ENCODE results near the gene SLC7A10. TPM values are rescaled to one million over a fixed set of nuclear protein-coding genes. Genes with fewer than 3 reads are reported as not detected.
A peak's percentile ranks its signal among the peaks of the same experiment; 100 is the strongest.
"Not testable (repeated sequence)": the region's sequence is repeated elsewhere in the genome, so short reads cannot be mapped to it uniquely, and the experiment has no call there.

The SLC7A10 gene
- total RNA-seq, 4 donors from 2014 or later, result 12.9 to 150 (median 33.1) TPM

- no peak for DNase-seq (ENCODE audit: low spot score)
- TF ChIP-seq CTCF (IDR thresholded peaks at IDR 0.05), result no peak
- no peak for ATAC-seq (ENCODE audit: low FRiP score)
Observed at GRCh38 chr19:33227242-33227650, 1.6 kb upstream of the SLC7A10 start.

GRCh38 chr19:33226550-33227241, 1.0 kb upstream of the SLC7A10 start:
- no peak for TF ChIP-seq CTCF (IDR thresholded peaks at IDR 0.05)
- ATAC-seq (ENCODE audit: low FRiP score), result no peak
- no peak for DNase-seq (ENCODE audit: low spot score)

GRCh38 chr19:33224694-33225457, 774 bp downstream of the SLC7A10 start:
- no peak for TF ChIP-seq CTCF (IDR thresholded peaks at IDR 0.05)
- ATAC-seq (ENCODE audit: low FRiP score) (peak; percentile 3), DNase-seq (ENCODE audit: low spot score) (no peak)

- ATAC-seq (ENCODE audit: low FRiP score); DNase-seq (ENCODE audit: low spot score): not testable (repeated sequence)
Observed at GRCh38 chr19:33222255-33222654, 3.4 kb downstream of the SLC7A10 start.

- no peak for ATAC-seq (ENCODE audit: low FRiP score)
Observed at GRCh38 chr19:33221638-33222037, 4.0 kb downstream of the SLC7A10 start.

GRCh38 chr19:33220735-33221134, 4.9 kb downstream of the SLC7A10 start:
- no peak for DNase-seq (ENCODE audit: low spot score)
- TF ChIP-seq CTCF (IDR thresholded peaks at IDR 0.05), result no peak
- no peak for ATAC-seq (ENCODE audit: low FRiP score)

More at GRCh38 chr19:33221638-33222037, 4.0 kb downstream of the SLC7A10 start:
- DNase-seq (ENCODE audit: low spot score), result no peak
- no peak for TF ChIP-seq CTCF (IDR thresholded peaks at IDR 0.05)

GRCh38 chr19:33220115-33220514, 5.5 kb downstream of the SLC7A10 start:
- DNase-seq (ENCODE audit: low spot score), result no peak
- ATAC-seq (ENCODE audit: low FRiP score), result no peak
- TF ChIP-seq CTCF (IDR thresholded peaks at IDR 0.05), result no peak

Data from omental fat pad (tissue), 4 donors.